Left cardiac atrium (tissue), 2 donors: Measurements from ENCODE around the gene ESRRB. TPM values are rescaled to one million over a fixed set of nuclear protein-coding genes. Genes with fewer than 3 reads are reported as not detected.

ENCODE experiments used
- total RNA-seq, 2 donors: library from RNA; stranded (reverse); fragmentation: NEBNext Ultra II Directional; extraction: Animal tissue kit (Norgen Biotek cat#: 25700); gene quantifications; one replicate each; pipeline ENCODE4 v1.2.1, GENCODE V29; 2021
- donor health status: DM: no; HTN: yes; CAD: no; lungs with severe emphysema.
- donor health status: DM: yes; HTN: yes; CAD: no.

ESRRB gene
- total RNA-seq, 2 donors from 2014 or later: 4.3 to 5.5 TPM

Other genes starting within 250 kb of the ESRRB start
- gene GPATCH2L, start 224.2 kb upstream of the ESRRB start, total RNA-seq: 10 to 100 TPM; 33.5 to 63.0 TPM